GM12892 (cell line): Measurements from ENCODE around the gene SLC6A3.

Source experiments
- POLR2A ChIP-seq: IDR thresholded peaks from 2 replicates; pipeline ENCODE4 v1.6.1; 2011; ENCODE audit warnings: low read depth, low read length, control low read depth
- POLR2AphosphoS5 ChIP-seq: IDR thresholded peaks from 2 replicates; pipeline ENCODE4 v1.6.1; 2011; ENCODE audit warnings: low read depth, low read length, control low read depth

- no peak for TF ChIP-seq POLR2A
- TF ChIP-seq POLR2AphosphoS5, result no peak
These were observed 38.3 kb downstream of the SLC6A3 start for GRCh38 chr5:1406681-1407640.
